Activated CD8-positive, alpha-beta T cell treated with anti-CD3 and anti-CD28 coated beads, Interleukin-2, amount 10 ng/mL, durations not matched to agents 7 days and 5 days (primary cell): Measurements from ENCODE around the gene REM2. TPM values are rescaled to one million over a fixed set of nuclear protein-coding genes. Genes with fewer than 3 reads are reported as not detected.
"Not testable (repeated sequence)": the region's sequence is repeated elsewhere in the genome, so short reads cannot be mapped to it uniquely, and the experiment has no call there.

Source experiments
- ATAC-seq: fragments of 150-1000 bp; cut with Tn5 transposase; one replicate; pipeline ENCODE4 v1.10.0; 2021; ENCODE audit warnings: moderate library complexity
- CTCF ChIA-PET: fragments of 350-600 bp; sonication (Branson Sonifier 250); formaldehyde crosslinking; loops from one replicate; lab custom pipeline; 2021; ENCODE audit warnings: antibody characterized with exemption; lab: Charles Lee
- POLR2A ChIA-PET: fragments of 350-600 bp; sonication (Branson Sonifier 250); formaldehyde crosslinking; loops from one replicate; lab custom pipeline; 2021; ENCODE audit warnings: antibody characterized with exemption; lab: Charles Lee
- DNase-seq: peaks from one replicate; pipeline ENCODE4 v3.0.0-alpha.2; 2020
- H3K27ac Mint-ChIP-seq: one replicate; pipeline ENCODE4 v1.8.0; 2021; ENCODE audit warnings: mild to moderate bottlenecking, mixed read lengths
- H3K27me3 Mint-ChIP-seq: one replicate; pipeline ENCODE4 v1.8.0; 2021; ENCODE audit warnings: low read depth, mixed read lengths
- H3K36me3 Mint-ChIP-seq: one replicate; pipeline ENCODE4 v1.8.0; 2021; ENCODE audit warnings: low read depth, mixed read lengths
- H3K4me1 Mint-ChIP-seq: one replicate; pipeline ENCODE4 v1.8.0; 2021; ENCODE audit warnings: low read depth, mixed read lengths
- H3K4me3 Mint-ChIP-seq: one replicate; pipeline ENCODE4 v1.8.0; 2021; ENCODE audit warnings: mild to moderate bottlenecking, mixed read lengths
- H3K9me3 Mint-ChIP-seq: one replicate; pipeline ENCODE4 v1.8.0; 2022; ENCODE audit warnings: mixed read lengths; ENCODE audit not compliant: insufficient read depth
- total RNA-seq, 2 experiments: library from RNA; stranded (reverse); gene quantifications; one replicate each; pipeline ENCODE4 v1.2.3, GENCODE V29; 2021

Gene REM2
- total RNA-seq, 2 experiments from 2014 or later = 0.21 to 0.61 TPM

DNA sequence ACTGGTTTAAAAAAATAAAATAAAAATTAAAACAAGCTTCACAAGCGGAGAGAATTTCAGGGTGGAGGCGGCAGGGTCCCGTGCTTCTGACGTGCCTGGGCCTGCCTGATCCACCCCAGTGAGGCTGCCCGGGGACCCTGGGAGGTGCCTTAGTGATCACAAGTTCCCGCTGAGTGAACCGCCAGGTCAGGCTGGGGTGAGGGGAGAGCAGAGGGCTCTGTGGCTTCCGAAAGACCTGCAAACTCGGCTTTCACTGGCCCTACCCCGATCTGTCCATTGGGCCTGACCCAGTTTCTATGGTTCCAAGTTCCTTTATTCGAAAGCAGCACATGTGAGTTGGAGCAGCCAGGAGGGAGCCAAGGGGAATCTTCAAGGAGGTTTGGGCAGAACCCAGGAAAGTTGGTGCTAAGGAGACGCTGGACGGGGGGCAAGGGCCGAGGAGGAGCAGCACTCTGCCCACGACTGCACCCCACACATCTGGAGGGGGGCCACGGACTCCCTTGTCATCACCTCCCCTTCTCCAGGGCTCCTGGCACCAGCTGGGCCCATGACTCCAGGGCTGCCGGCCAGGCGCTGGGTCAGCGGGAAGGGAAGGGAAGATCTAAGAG is 33.7 kb upstream of the REM2 start:
- no peak overlapping the region for H3K27ac Mint-ChIP-seq
- H3K36me3 Mint-ChIP-seq = no peaks in the 10 kb centered on the region
- DNase-seq (no peak), ATAC-seq (no peak)
- ChIA-PET POLR2A (interaction anchor here (1.2 to 1.5 kb wide), 2 partner anchors 12 to 19 kb away, joined by 4 to 5 read pairs; no protein-coding TSS in a partner anchor), CTCF (interaction anchor here (1.0 to 25.2 kb wide), 4 partner anchors 20 to 279 kb away, joined by 3 to 590 read pairs (median 6); partner anchors contain the start of genes LRP10, MMP14 and MRPL52)
- peaks cover 22% of the 10 kb centered on the region for H3K27me3 Mint-ChIP-seq
- no peaks in the 10 kb centered on the region for H3K9me3 Mint-ChIP-seq
- no peak overlapping the region for H3K4me3 Mint-ChIP-seq
- H3K4me1 Mint-ChIP-seq = peaks cover 34% of the 10 kb centered on the region

GRCh38 chr14:22850944-22851764 is 31.9 kb upstream of the REM2 start:
- ChIA-PET CTCF (interaction anchor here (0.7 to 25.2 kb wide), 17 partner anchors 13 to 854 kb away, joined by 3 to 590 read pairs (median 4); partner anchors contain the start of genes LRP10, MMP14, MRPL52 and REM2), POLR2A (interaction anchor here (1.3 to 1.7 kb wide), 4 partner anchors 16 to 262 kb away, joined by 3 to 10 read pairs (median 3); partner anchors contain the start of gene DAD1)
- H3K9me3 Mint-ChIP-seq = no peaks in the 10 kb centered on the region
- no peak overlapping the region for H3K4me3 Mint-ChIP-seq
- H3K4me1 Mint-ChIP-seq = peaks cover 44% of the 10 kb centered on the region
- H3K27ac Mint-ChIP-seq = peak overlapping the region; percentile 30
- DNase-seq = peak; percentile 63
- peaks cover 22% of the 10 kb centered on the region for H3K27me3 Mint-ChIP-seq
- ATAC-seq = no peak
- H3K36me3 Mint-ChIP-seq = no peaks in the 10 kb centered on the region

DNA sequence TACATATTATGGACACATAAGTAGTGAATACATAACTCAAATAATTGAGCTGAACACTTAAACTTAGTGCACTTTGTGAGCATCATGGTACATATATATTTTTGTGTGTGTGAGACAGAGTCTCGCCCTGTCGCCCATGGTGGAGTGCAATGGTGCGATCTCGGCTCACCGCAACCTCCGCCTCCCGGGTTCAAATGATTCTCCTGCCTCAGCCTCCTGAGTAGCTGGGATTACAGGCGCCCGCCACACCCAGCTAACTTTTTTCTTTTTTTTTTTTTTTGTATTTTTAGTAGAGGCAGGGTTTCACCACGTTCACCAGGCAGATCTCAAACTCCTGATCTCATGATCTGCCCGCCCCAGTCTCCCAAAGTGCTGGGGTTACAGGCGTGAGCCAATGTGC is 30.8 kb upstream of the REM2 start:
- not testable (repeated sequence) for H3K4me3 Mint-ChIP-seq, H3K27ac Mint-ChIP-seq, H3K36me3 Mint-ChIP-seq, H3K9me3 Mint-ChIP-seq, DNase-seq, ATAC-seq
- POLR2A ChIA-PET = interaction anchor here (1.4 to 2.0 kb wide), 4 partner anchors 22 to 282 kb away, joined by 3 to 8 read pairs (median 6); partner anchors contain the start of genes DAD1 and MRPL52
- H3K27me3 Mint-ChIP-seq = peaks cover 20% of the 10 kb centered on the region
- peaks cover 45% of the 10 kb centered on the region for H3K4me1 Mint-ChIP-seq
- CTCF ChIA-PET = interaction anchor here (0.7 to 25.2 kb wide), 27 partner anchors 7 to 855 kb away, joined by 3 to 590 read pairs (median 6); partner anchors contain the start of genes DAD1, LRP10, MMP14 and MRPL52

DNA sequence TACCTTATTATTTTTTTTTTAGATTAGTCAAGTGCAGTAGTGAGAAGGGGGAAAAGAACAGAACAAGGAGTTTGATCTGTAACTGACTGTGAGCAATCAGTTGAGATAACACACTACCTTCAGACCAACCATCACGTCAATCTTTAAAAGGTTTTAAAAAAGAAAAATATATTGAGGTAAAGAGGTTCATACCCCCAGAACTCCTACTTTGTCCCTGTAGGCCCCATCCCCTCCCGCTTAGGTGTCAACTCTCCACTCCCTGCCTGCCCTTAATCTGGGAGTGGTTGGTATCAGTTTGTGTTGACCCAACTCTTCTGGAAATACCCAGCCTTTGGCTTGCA is 30.5 kb upstream of the REM2 start:
- Mint-ChIP-seq H3K9me3 (peaks cover 4% of the 10 kb centered on the region), H3K4me3 (no peak overlapping the region), H3K36me3 (no peaks in the 10 kb centered on the region), H3K4me1 (peaks cover 45% of the 10 kb centered on the region), H3K27ac (no peak overlapping the region), H3K27me3 (peaks cover 22% of the 10 kb centered on the region)
- no peak for DNase-seq
- POLR2A ChIA-PET = interaction anchor here (1.4 to 2.0 kb wide), 3 partner anchors 22 to 282 kb away, joined by 6 to 8 read pairs (median 7); partner anchors contain the start of gene MRPL52
- ATAC-seq = no peak
- CTCF ChIA-PET = interaction anchor here (0.7 to 25.2 kb wide), 31 partner anchors 7 to 295 kb away, joined by 3 to 590 read pairs (median 5); partner anchors contain the start of genes DAD1, LRP10, MMP14 and MRPL52

GRCh38 chr14:22852940-22853767 is 29.9 kb upstream of the REM2 start:
- CTCF ChIA-PET = interaction anchor here (0.7 to 25.2 kb wide), 38 partner anchors 8 to 979 kb away, joined by 3 to 590 read pairs (median 5); partner anchors contain the start of genes DAD1, LRP10, MMP14 and MRPL52
- POLR2A ChIA-PET = interaction anchor here (1.4 to 2.0 kb wide), 3 partner anchors 23 to 283 kb away, joined by 6 to 8 read pairs (median 7); partner anchors contain the start of gene MRPL52
- Mint-ChIP-seq H3K4me1 (peaks cover 44% of the 10 kb centered on the region), H3K9me3 (peaks cover 4% of the 10 kb centered on the region), H3K36me3 (no peaks in the 10 kb centered on the region), H3K4me3 (peak overlapping the region; percentile 72), H3K27ac (peak overlapping the region; percentile 61), H3K27me3 (peaks cover 18% of the 10 kb centered on the region)
- peak; percentile 91 for DNase-seq
- ATAC-seq = peak; percentile 87

DNA sequence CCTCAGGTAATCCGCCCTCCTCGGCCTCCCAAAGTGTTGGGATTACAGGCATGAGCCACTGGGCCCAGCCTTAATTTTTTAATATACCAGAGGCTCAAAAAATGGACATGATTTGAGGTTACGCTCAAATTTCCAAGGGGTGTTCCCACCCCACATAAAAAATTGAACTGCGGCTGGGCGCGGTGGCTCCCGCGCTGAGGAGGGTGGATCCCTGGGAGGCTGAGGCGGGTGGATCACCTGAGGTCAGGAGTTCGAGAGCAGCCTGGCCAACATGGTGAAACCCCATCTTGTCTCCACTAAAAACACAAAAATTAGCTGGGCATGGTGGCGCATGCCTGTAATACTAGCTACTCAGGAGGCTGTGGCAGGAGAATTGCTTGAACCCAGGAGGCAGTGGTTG is 28.7 kb upstream of the REM2 start:
- Mint-ChIP-seq H3K27me3 (peaks cover 15% of the 10 kb centered on the region), H3K4me1 (peaks cover 48% of the 10 kb centered on the region)
- ATAC-seq, DNase-seq, H3K4me3 Mint-ChIP-seq, H3K36me3 Mint-ChIP-seq, H3K9me3 Mint-ChIP-seq, H3K27ac Mint-ChIP-seq: not testable (repeated sequence)
- ChIA-PET POLR2A (interaction anchor here (0.6 to 2.0 kb wide), 3 partner anchors 31 to 346 kb away, joined by 4 to 8 read pairs (median 7); no protein-coding TSS in a partner anchor), CTCF (interaction anchor here (0.6 to 25.2 kb wide), 26 partner anchors 9 to 981 kb away, joined by 3 to 590 read pairs (median 8); partner anchors contain the start of genes DAD1, LRP10, MMP14 and MRPL52)

DNA sequence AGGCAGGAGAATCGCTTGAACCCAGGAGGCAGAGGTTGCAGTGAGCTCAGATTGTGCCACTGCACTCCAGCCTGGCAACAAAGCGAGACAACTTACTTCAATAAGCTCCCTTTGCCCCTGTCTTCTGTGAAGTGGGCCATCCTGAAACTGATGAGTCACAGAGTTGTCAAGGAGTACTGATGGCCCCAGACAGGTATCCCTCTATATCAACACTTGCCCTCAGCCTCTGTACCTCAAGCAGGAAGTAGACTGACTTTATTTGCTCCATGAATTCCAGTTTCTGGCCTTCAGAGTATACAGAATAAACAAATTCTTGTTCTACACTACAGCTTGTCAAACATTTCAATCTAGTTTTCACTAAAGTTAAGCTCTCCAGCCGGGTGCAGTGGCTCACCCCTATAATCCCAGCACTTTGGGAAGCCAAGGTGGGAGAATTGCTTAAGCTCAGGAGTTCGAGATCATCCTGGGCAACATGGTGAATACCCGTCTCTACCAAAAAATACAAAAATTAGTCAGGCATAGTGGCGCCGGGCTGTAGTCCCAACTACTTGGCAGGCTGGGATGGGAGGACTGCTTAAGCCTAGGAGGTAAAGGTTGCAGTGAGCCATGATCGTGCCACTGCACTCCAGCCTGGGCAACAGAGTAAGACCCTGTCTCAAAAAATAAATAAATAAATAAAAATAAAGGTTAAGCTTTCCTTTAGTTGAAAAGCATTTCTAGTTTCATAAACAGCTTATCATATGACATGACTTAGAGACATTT is 27.9 kb upstream of the REM2 start:
- CTCF ChIA-PET = interaction anchor here (0.6 to 25.2 kb wide), 20 partner anchors 9 to 980 kb away, joined by 3 to 590 read pairs (median 12); partner anchors contain the start of genes DAD1, LRP10, MMP14 and MRPL52
- Mint-ChIP-seq H3K4me1 (peaks cover 48% of the 10 kb centered on the region), H3K27ac (no peak overlapping the region), H3K36me3 (peaks cover 2% of the 10 kb centered on the region), H3K4me3 (no peak overlapping the region), H3K9me3 (peaks cover 4% of the 10 kb centered on the region), H3K27me3 (peaks cover 17% of the 10 kb centered on the region)
- POLR2A ChIA-PET = interaction anchor here (0.6 kb wide), 1 partner anchor 36 kb away, joined by 3 read pairs; no protein-coding TSS in a partner anchor
- DNase-seq (peak; percentile 27), ATAC-seq (no peak)

GRCh38 chr14:22856428-22856827 is 26.6 kb upstream of the REM2 start:
- POLR2A ChIA-PET = no interaction called here
- Mint-ChIP-seq H3K4me3 (no peak overlapping the region), H3K4me1 (peaks cover 39% of the 10 kb centered on the region), H3K9me3 (peaks cover 4% of the 10 kb centered on the region), H3K27me3 (peaks cover 24% of the 10 kb centered on the region), H3K27ac (no peak overlapping the region), H3K36me3 (peaks cover 2% of the 10 kb centered on the region)
- CTCF ChIA-PET = interaction anchor here (1.9 to 25.2 kb wide), 4 partner anchors 15 to 285 kb away, joined by 16 to 590 read pairs (median 106); partner anchors contain the start of genes LRP10, MMP14 and MRPL52
- ATAC-seq (no peak), DNase-seq (no peak)

DNA sequence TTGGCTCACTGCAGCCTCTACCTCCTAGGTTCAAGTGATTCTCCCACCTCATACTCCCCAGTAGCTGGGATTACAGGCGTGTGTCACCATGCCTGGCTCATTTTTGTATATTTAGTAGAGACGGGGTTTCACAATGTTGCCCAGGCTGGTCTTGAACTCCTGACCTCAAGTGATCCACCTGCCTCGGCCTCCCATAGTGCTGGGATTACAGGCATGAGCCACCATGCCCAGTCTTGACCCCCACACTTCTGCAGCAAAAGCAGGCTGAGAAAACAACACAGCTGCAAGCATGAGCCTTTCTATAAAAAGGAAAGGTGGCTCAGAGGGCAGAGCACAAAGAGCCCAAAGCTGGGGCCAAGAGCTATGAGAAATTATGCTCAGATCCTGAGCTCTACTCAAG is 22.6 kb upstream of the REM2 start:
- not testable (repeated sequence) for H3K9me3 Mint-ChIP-seq, H3K27ac Mint-ChIP-seq, DNase-seq, H3K4me3 Mint-ChIP-seq, ATAC-seq, H3K36me3 Mint-ChIP-seq
- H3K4me1 Mint-ChIP-seq = peaks cover 12% of the 10 kb centered on the region
- POLR2A ChIA-PET = interaction anchor here (0.6 to 0.9 kb wide), 2 partner anchors 11 to 40 kb away, joined by 3 to 4 read pairs; partner anchors contain the start of gene LRP10
- CTCF ChIA-PET = interaction anchor here (0.7 to 25.2 kb wide), 5 partner anchors 11 to 304 kb away, joined by 3 to 590 read pairs (median 5); partner anchors contain the start of genes LRP10, MMP14 and MRPL52
- H3K27me3 Mint-ChIP-seq = peaks cover 41% of the 10 kb centered on the region

GRCh38 chr14:22861651-22862050 is 21.4 kb upstream of the REM2 start:
- Mint-ChIP-seq H3K4me3 (no peak overlapping the region), H3K9me3 (peaks cover 4% of the 10 kb centered on the region), H3K27me3 (peaks cover 38% of the 10 kb centered on the region), H3K27ac (no peak overlapping the region), H3K36me3 (peaks cover 2% of the 10 kb centered on the region), H3K4me1 (peaks cover 9% of the 10 kb centered on the region)
- DNase-seq (no peak), ATAC-seq (no peak)
- ChIA-PET POLR2A (no interaction called here), CTCF (interaction anchor here (0.6 to 25.2 kb wide), 5 partner anchors 8 to 1009 kb away, joined by 3 to 590 read pairs (median 18); partner anchors contain the start of genes MMP14 and MRPL52)
